ENCODE data around the gene APC2. TPM values are rescaled to one million over a fixed set of nuclear protein-coding genes. Genes with fewer than 3 reads are reported as not detected.
"Not testable (repeated sequence)": the region's sequence is repeated elsewhere in the genome, so short reads cannot be mapped to it uniquely, and the experiment has no call there.

Gene APC2
- total and polyA plus RNA-seq, 5 experiments from 2014 or later: 0.08 to 0.29 TPM; not detected in 3

DNA sequence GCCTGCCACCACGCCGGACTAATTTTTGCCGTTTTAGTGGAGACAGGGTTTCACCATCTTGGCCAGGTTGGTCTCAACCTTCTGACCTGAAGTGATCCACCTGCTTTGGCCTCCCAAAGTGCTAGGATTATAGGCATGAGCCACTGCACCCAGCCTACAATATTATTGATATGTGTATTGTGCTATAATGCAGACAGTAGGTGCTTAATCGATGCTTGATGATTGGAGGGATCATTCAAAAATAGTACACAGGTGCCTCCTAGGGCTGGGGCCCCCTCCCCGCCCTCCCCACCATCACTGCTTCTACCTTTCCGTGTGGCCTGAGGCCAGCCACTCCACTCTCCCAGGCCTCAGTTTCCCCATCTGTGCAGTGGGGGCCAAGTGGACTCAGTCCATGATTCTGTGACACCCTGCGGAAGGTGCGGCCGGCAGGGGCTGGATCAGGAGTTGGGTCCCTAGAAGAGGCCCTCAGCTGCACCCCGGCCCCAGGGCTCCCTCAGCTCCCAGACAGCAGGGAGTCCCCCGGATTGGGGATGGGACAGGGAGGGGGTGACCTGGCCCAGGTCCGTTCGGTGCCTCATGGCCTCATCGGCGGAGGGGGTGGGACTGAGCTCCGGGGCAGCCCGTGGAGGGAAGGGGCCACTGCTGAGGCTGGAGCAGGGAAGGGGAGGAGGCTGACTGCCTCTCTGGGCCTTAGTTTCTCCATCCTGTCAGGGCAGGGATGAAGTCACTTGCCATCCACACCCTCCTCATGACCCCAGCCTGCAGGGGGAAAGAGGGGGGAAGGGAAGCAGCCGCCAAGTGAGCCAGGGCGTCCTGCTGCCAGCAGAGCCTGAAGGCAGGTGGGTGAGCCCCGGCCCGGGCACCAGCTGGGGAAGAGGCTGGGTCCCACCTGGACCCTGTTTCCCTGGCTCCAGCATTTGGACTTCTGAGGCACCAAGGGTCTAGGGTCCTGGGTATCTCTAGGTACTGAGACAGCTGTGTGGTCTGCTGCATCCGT is 61.7 kb downstream of the APC2 start:
- POLR2A ChIA-PET: interaction anchor here (0.5 to 1.5 kb wide), 2 partner anchors 243 to 606 kb away, joined by 3 to 4 read pairs; partner anchors contain the start of gene CIRBP
- no peaks in the 10 kb centered on the region for H3K36me3 Mint-ChIP-seq
- peaks cover 0 to 15% (median 3%) of the 10 kb centered on the region in 5 donors for H3K27me3 Mint-ChIP-seq
- H3K9me3 Mint-ChIP-seq: no peaks in the 10 kb centered on the region
- H3K4me3 Mint-ChIP-seq: peak overlapping the region; percentile 63 to 82 (median 69)
- DNase-seq (no peak), ATAC-seq (no peak)
- peaks cover 9 to 31% (median 20%) of the 10 kb centered on the region in 4 donors for H3K4me1 Mint-ChIP-seq
- H3K27ac Mint-ChIP-seq: peak overlapping the region in 2 of 10 donors; percentile 63 to 72

DNA sequence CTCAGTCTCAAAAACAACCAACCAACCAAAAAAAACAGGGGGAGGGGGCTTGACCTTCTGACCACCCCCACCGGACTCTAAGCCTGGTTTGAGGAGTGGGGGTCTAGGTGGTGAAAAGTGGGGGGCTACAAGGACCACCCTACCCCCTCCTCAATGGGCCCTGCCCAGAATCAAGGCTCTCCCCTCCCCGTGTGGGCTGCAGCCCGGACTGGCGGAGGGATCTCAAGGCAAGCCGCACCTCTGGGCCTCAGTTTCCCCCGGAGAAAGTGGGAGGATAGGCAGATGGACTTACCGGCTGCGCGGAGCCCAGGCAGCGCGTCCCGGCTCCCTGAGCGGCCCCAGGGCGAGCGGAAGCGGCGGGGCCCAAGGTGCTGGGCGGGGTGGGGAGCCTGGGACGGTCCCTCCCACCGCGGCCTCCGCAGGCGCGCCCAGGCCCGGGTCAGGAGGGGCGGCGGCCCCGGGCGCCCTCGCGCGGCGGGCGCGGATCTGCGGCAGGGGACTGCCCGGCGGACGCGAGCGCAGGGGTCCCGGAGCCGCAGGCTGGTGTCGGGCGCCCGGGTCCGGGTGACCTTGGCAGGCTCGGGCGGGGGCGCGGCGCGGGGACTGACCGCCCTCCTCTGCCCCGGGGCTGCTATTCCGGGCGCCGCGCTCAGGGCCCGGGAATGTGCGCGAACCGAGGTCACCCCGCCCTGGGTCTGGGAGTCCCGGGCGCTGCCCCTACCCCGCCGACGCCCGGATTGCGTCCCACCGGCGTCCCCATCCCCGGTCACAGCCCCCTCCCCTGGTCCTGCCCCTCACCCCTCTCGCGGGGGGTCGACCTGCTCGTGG is 63.0 kb downstream of the APC2 start, which contains the start of gene ADAMTSL5:
Gene ADAMTSL5, minus strand, starts transcription at position 349 of the 828 bp plus-strand sequence. CDS start 2,076 bp downstream, outside the sequence.
- Mint-ChIP-seq H3K4me3 (peak within 1 kb of the TSS; percentile 63 to 82 (median 69)), H3K36me3 (no peaks in the 10 kb centered on the region)
- POLR2A ChIA-PET: interaction anchor here (0.5 to 1.5 kb wide), 2 partner anchors 71 to 244 kb away, joined by 3 read pairs; partner anchors contain the start of gene CIRBP

DNA sequence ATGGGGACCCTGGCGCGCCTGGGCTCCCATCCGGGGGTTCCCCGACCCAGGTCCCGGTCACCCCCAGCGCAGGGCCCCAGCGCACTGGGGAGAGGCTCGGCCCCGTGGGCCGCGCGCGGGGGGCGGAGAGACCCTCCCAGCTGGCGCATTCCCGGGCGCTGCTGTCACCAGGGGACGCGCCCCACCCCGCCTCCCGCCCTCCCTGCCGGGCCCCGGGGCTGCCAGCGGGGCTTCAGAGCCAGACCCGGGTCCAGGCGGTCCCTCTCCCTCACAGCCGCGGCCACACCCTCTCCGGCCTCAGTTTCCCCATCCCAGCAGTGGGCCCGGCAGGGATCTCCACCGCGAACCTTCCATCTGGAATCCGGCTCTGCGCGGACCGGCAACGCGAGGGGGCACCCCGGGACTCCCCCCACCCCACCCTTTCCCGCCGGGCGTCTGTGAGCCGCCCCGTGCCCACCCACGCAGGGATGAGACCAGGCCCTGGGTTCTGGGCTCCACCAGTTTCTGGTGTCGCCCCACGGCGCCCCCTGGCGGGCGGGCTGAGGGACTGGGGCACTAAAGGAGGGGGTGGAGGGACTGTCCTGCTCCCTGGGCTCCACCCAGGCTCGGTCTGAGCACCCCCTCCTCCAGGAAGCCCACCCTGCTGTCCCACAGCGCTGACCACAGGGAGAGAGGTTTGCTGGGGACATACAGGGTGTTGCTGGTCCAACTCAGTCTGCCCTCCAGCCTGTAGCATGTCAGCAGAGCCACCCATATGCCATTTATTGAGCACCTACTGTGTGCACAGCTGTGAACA is 63.8 kb downstream of the APC2 start:
- no peaks in the 10 kb centered on the region for H3K36me3 Mint-ChIP-seq
- POLR2A ChIA-PET: interaction anchor here (0.5 kb wide), 1 partner anchor 72 kb away, joined by 3 read pairs; no protein-coding TSS in a partner anchor
- no peaks in the 10 kb centered on the region for H3K9me3 Mint-ChIP-seq
- peak; percentile 43 to 76 (median 62) for DNase-seq
- no peak overlapping the region for H3K27ac Mint-ChIP-seq
- H3K4me1 Mint-ChIP-seq: peaks cover 6 to 21% (median 12%) of the 10 kb centered on the region in 4 donors
- peak overlapping the region in 4 of 10 donors; percentile 36 to 53 (median 44) for H3K4me3 Mint-ChIP-seq
- ATAC-seq: peak; percentile 60 to 69
- peaks cover 0 to 18% (median 3%) of the 10 kb centered on the region in 5 donors for H3K27me3 Mint-ChIP-seq

More for the DNA sequence above, 63.0 kb downstream of the APC2 start, which contains the start of gene ADAMTSL5:
- H3K4me1 Mint-ChIP-seq: peaks cover 7 to 24% (median 15%) of the 10 kb centered on the region in 4 donors
- DNase-seq: peak in 9 of 10 donors; percentile 27 to 61 (median 51)
- H3K27ac Mint-ChIP-seq: peak within 1 kb of the TSS in 3 of 10 donors; percentile 47 to 72 (median 69)
- peak; percentile 68 to 81 for ATAC-seq
- H3K9me3 Mint-ChIP-seq: no peaks in the 10 kb centered on the region
- H3K27me3 Mint-ChIP-seq: peaks cover 0 to 16% (median 3%) of the 10 kb centered on the region in 5 donors

DNA sequence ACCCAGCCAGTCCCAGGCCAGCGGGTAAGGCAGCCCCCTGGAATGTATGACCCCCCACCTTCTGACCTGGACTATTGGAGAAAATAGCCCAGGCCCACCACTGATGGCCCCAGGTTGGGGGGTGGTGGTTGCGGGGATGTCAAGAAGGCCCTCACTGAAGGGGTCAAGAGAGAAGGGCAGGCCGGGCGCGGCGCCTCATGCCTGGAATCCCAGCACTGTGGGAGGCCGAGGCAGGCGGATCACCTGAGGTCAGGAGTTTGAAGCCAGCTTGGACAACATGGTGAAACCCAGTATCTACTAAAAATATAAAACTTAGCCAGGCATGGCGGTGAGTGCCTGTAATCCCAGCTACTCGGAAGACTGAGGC is 64.4 kb downstream of the APC2 start:
- Mint-ChIP-seq H3K9me3 (no peaks in the 10 kb centered on the region), H3K27me3 (peaks cover 0 to 18% (median 3%) of the 10 kb centered on the region in 5 donors), H3K4me1 (peaks cover 6 to 18% (median 12%) of the 10 kb centered on the region in 4 donors), H3K27ac (no peak overlapping the region), H3K4me3 (peak overlapping the region in 3 of 10 donors; percentile 36 to 53 (median 53)), H3K36me3 (no peaks in the 10 kb centered on the region)
- DNase-seq (no peak), ATAC-seq (no peak)
- POLR2A ChIA-PET: no interaction called here

DNA sequence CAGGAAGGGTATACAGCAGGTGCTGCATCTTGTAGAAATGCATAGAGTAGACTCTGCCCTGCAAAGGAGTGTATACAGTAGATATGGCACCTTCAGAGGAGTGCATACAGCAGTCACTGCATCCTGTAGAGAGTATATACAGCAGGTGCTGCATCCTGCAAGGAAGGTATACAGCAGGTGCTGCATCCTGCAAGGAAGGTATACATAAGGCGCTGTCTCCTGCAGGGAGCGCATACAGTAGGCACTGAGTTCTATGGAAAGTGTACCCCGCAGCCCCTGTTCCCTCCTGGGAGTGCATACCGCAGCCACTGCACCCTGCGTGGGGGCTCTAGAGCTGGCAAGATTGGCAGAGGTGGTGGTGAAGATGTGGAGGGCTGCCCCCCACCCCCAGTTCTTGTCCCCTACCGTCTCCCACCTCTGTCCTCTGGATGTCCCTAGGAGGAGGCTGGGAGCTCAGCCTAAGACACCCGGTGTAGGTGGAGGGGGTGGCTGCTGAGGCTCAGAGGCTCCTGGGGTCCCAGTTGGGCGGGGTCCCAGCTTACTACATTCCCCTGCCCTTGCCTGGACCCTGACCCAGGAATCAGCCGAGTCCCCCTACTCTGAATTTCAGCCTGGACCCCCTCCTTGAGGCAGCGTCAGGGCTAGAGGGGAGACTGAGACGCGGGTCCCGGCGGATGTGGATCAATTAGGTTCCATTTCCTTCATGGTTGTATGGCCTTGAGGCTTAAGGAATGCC is 65.2 kb downstream of the APC2 start:
- Mint-ChIP-seq H3K36me3 (no peaks in the 10 kb centered on the region), H3K27ac (no peak overlapping the region), H3K4me1 (peaks cover under 1 to 13% (median 7%) of the 10 kb centered on the region in 4 donors), H3K27me3 (peaks cover 0 to 17% (median 3%) of the 10 kb centered on the region in 5 donors), H3K4me3 (no peak overlapping the region), H3K9me3 (no peaks in the 10 kb centered on the region)
- no peak for ATAC-seq
- POLR2A ChIA-PET: interaction anchor here (0.7 kb wide), 1 partner anchor 24 kb away, joined by 4 read pairs; the partner anchor contains the start of gene REEP6
- DNase-seq: no peak

DNA sequence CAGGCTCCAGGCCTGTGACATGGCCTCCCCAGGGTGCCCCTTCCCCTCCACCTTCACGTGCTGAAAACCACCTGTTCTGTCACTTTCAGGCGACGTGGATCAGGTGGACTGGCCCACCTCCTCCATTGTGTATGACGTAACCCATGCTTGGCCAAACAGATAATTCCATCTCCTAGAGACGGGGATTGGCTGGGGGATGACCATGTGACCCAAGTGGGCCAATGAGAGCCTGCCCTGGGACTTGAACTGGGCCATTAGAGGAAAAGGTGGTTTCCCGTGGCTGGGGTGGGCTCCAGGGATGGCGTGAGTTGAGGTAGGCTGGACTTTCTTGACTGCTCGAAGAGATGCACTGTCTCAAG is 66.5 kb downstream of the APC2 start:
- DNase-seq (no peak), ATAC-seq (no peak)
- Mint-ChIP-seq H3K9me3 (no peaks in the 10 kb centered on the region), H3K4me1 (peaks cover 0 to 7% (median 4%) of the 10 kb centered on the region in 4 donors), H3K27me3 (peaks cover 0 to 21% (median 3%) of the 10 kb centered on the region in 5 donors), H3K27ac (no peak overlapping the region), H3K4me3 (peak overlapping the region in 1 of 10 donors; percentile 45), H3K36me3 (no peaks in the 10 kb centered on the region)
- POLR2A ChIA-PET: no interaction called here

DNA sequence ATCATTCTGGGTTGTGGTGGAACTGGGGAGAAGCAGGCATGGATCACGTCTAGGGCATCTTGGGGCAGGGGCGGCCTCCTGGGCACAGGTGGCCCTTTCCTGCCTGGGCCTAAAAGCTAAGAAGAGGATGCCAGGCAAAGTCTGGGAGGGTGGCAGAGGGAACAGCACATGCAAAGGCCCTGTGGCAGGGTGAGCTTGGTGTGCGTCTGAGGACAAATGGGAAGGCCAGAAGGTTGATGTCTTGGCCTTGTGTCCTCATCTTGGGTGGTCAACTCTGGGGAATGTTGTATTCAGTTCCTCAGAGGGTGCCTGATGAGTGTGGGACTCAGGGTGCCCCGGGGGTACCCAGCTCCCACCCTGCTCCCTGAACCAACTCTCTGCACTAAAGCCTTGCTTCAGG is 68.5 kb downstream of the APC2 start:
- POLR2A ChIA-PET: no interaction called here
- ATAC-seq: no peak

DNA sequence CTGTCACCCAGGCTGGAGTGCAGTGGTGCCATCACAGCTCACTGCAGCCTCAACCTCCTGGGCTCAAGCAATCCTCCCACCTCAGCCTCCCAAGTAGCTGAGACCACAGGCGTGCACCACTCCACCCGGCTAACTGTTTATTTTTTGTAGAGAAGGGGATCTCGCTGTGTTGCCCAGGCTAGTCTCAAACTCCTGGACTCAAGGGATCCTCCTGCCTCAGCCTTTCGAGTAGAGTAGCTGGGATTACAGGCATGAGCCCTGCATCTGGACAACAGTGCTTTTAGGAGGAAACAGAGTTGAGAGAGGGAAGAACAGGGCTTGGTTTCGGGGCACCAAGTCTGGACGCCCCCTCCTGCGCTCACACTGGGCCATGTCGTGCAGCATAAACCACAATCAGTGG is 69.9 kb downstream of the APC2 start:
- POLR2A ChIA-PET, H3K4me3 Mint-ChIP-seq, H3K9me3 Mint-ChIP-seq, ATAC-seq, H3K27ac Mint-ChIP-seq, H3K36me3 Mint-ChIP-seq, DNase-seq, H3K4me1 Mint-ChIP-seq: not testable (repeated sequence)
- H3K27me3 Mint-ChIP-seq: peaks cover 5 to 42% (median 16%) of the 10 kb centered on the region in 5 donors

More for the DNA sequence above, 68.5 kb downstream of the APC2 start:
- DNase-seq: no peak
- H3K36me3 Mint-ChIP-seq: no peaks in the 10 kb centered on the region
- H3K27me3 Mint-ChIP-seq: peaks cover 0 to 37% (median 10%) of the 10 kb centered on the region in 5 donors
- H3K4me1 Mint-ChIP-seq: peaks cover 0 to 2% (median 0%) of the 10 kb centered on the region in 4 donors
- no peaks in the 10 kb centered on the region for H3K9me3 Mint-ChIP-seq
- peak overlapping the region in 1 of 10 donors; percentile 41 for H3K4me3 Mint-ChIP-seq
- no peak overlapping the region for H3K27ac Mint-ChIP-seq

GRCh38 chr19:1520203-1520780 is 70.4 kb downstream of the APC2 start:
- POLR2A ChIA-PET: no interaction called here
- H3K27me3 Mint-ChIP-seq: peaks cover 7 to 45% (median 20%) of the 10 kb centered on the region in 5 donors
- DNase-seq: no peak

DNA sequence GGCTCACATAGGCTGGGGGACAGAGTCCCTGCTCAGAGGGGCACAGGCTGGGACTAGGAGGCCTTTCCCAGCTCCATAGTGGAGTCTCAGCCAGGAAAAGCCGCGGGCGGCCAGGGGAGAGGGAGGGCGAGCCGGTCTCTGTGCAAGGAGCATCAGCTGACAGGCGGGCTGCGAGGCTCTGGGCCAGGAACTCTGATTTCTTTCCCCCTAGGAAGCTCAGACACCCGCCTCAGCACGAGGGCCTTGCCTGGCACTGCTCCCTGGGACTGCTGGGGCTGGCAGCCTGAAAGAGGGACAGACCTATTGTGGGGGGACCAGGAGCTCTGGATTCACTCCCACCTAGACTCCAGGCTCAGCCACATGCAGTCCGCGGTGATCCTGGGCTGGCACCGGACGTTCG is 71.7 kb downstream of the APC2 start:
- H3K27ac Mint-ChIP-seq: peak overlapping the region in 1 of 10 donors; percentile 24
- H3K4me1 Mint-ChIP-seq: peaks cover 6 to 11% (median 9%) of the 10 kb centered on the region in 4 donors
- peaks cover 0 to 1% (median 0%) of the 10 kb centered on the region in 9 donors for H3K9me3 Mint-ChIP-seq
- no peak overlapping the region for H3K4me3 Mint-ChIP-seq
- POLR2A ChIA-PET: no interaction called here
- H3K36me3 Mint-ChIP-seq: peaks cover 0 to 7% (median 2%) of the 10 kb centered on the region in 3 donors
- H3K27me3 Mint-ChIP-seq: peaks cover 15 to 53% (median 25%) of the 10 kb centered on the region in 5 donors
- no peak for ATAC-seq
- DNase-seq: no peak

More at GRCh38 chr19:1520203-1520780, 70.4 kb downstream of the APC2 start:
- no peak overlapping the region for H3K27ac Mint-ChIP-seq
- H3K4me1 Mint-ChIP-seq: peaks cover 6 to 11% (median 9%) of the 10 kb centered on the region in 4 donors
- no peak overlapping the region for H3K4me3 Mint-ChIP-seq
- peaks cover 0 to 7% (median 0%) of the 10 kb centered on the region in 3 donors for H3K36me3 Mint-ChIP-seq
- ATAC-seq: no peak
- H3K9me3 Mint-ChIP-seq: peaks cover 0 to 1% (median 0%) of the 10 kb centered on the region in 9 donors

Data from naive thymus-derived CD8-positive, alpha-beta T cell (primary cell).